ENCODE data around the gene TRIM29. TPM values are rescaled to one million over a fixed set of nuclear protein-coding genes. Genes with fewer than 3 reads are reported as not detected.

TRIM29 gene
- polyA plus RNA-seq, 1 donor: 1.8 TPM

- H3K27ac ChIP-seq (ENCODE audit: low read length): peak overlapping the region; percentile 78
- no peaks in the 10 kb centered on the region for H3K9me3 ChIP-seq (ENCODE audit: control insufficient read depth, low read depth, low read length)
- H3K4me3 ChIP-seq (ENCODE audit: low read length): no peak overlapping the region
- H3K27me3 ChIP-seq (ENCODE audit: control insufficient read depth, insufficient read depth, low read length): no peaks in the 10 kb centered on the region
- no peaks in the 10 kb centered on the region for H3K36me3 ChIP-seq (ENCODE audit: control insufficient read depth, insufficient read depth, low read length)
- peak; percentile 64 to 87 for DNase-seq
- no CpG with 5 or more reads among the region's 15 CpGs for WGBS (ENCODE audit: insufficient coverage, low lambda C conversion rate)
- H3K4me1 ChIP-seq (ENCODE audit: control insufficient read depth, insufficient read depth, low read length): peaks cover 47% of the 10 kb centered on the region
Measured at GRCh38 chr11:120096369-120097191, 41.3 kb downstream of the TRIM29 start.

GRCh38 chr11:120095516-120095915 is 42.4 kb downstream of the TRIM29 start:
- Histone ChIP-seq H3K27ac (ENCODE audit: low read length) (no peak overlapping the region), H3K36me3 (ENCODE audit: control insufficient read depth, insufficient read depth, low read length) (no peaks in the 10 kb centered on the region), H3K4me1 (ENCODE audit: control insufficient read depth, insufficient read depth, low read length) (peaks cover 51% of the 10 kb centered on the region), H3K27me3 (ENCODE audit: control insufficient read depth, insufficient read depth, low read length) (no peaks in the 10 kb centered on the region), H3K9me3 (ENCODE audit: control insufficient read depth, low read depth, low read length) (no peaks in the 10 kb centered on the region), H3K4me3 (ENCODE audit: low read length) (no peak overlapping the region)
- no CpG with 5 or more reads among the region's 3 CpGs for WGBS (ENCODE audit: insufficient coverage, low lambda C conversion rate)
- DNase-seq: no peak

- no peak overlapping the region for H3K4me3 ChIP-seq (ENCODE audit: low read length)
- no peak for DNase-seq
Measured at GRCh38 chr11:120091701-120092100, 46.2 kb downstream of the TRIM29 start.

GRCh38 chr11:120091121-120091520 is 46.8 kb downstream of the TRIM29 start:
- Histone ChIP-seq H3K27ac (ENCODE audit: low read length) (peak overlapping the region; percentile 33), H3K4me1 (ENCODE audit: control insufficient read depth, insufficient read depth, low read length) (peaks cover 21% of the 10 kb centered on the region), H3K9me3 (ENCODE audit: control insufficient read depth, low read depth, low read length) (no peaks in the 10 kb centered on the region), H3K27me3 (ENCODE audit: control insufficient read depth, insufficient read depth, low read length) (peaks cover 7% of the 10 kb centered on the region), H3K4me3 (ENCODE audit: low read length) (no peak overlapping the region), H3K36me3 (ENCODE audit: control insufficient read depth, insufficient read depth, low read length) (no peaks in the 10 kb centered on the region)
- peak in 1 of 2 donors; percentile 42 for DNase-seq
- no CpG with 5 or more reads among the region's 1 CpG for WGBS (ENCODE audit: insufficient coverage, low lambda C conversion rate)

More at GRCh38 chr11:120091701-120092100, 46.2 kb downstream of the TRIM29 start:
- no peaks in the 10 kb centered on the region for H3K9me3 ChIP-seq (ENCODE audit: control insufficient read depth, low read depth, low read length)
- peaks cover 4% of the 10 kb centered on the region for H3K27me3 ChIP-seq (ENCODE audit: control insufficient read depth, insufficient read depth, low read length)
- H3K4me1 ChIP-seq (ENCODE audit: control insufficient read depth, insufficient read depth, low read length): peaks cover 27% of the 10 kb centered on the region
- no peaks in the 10 kb centered on the region for H3K36me3 ChIP-seq (ENCODE audit: control insufficient read depth, insufficient read depth, low read length)
- WGBS (ENCODE audit: insufficient coverage, low lambda C conversion rate): no CpG with 5 or more reads among the region's 5 CpGs
- H3K27ac ChIP-seq (ENCODE audit: low read length): peak overlapping the region; percentile 33

GRCh38 chr11:120090411-120090810 is 47.5 kb downstream of the TRIM29 start:
- WGBS (ENCODE audit: insufficient coverage, low lambda C conversion rate): no CpG with 5 or more reads among the region's 3 CpGs

GRCh38 chr11:120089036-120090001 is 48.6 kb downstream of the TRIM29 start:
- Histone ChIP-seq H3K27me3 (ENCODE audit: control insufficient read depth, insufficient read depth, low read length) (peaks cover 9% of the 10 kb centered on the region), H3K4me1 (ENCODE audit: control insufficient read depth, insufficient read depth, low read length) (peaks cover 12% of the 10 kb centered on the region), H3K36me3 (ENCODE audit: control insufficient read depth, insufficient read depth, low read length) (no peaks in the 10 kb centered on the region), H3K4me3 (ENCODE audit: low read length) (no peak overlapping the region), H3K27ac (ENCODE audit: low read length) (no peak overlapping the region), H3K9me3 (ENCODE audit: control insufficient read depth, low read depth, low read length) (no peaks in the 10 kb centered on the region)
- DNase-seq: no peak
- WGBS (ENCODE audit: insufficient coverage, low lambda C conversion rate): no CpG with 5 or more reads among the region's 6 CpGs

More at GRCh38 chr11:120090411-120090810, 47.5 kb downstream of the TRIM29 start:
- no peak for DNase-seq
- Histone ChIP-seq H3K27me3 (ENCODE audit: control insufficient read depth, insufficient read depth, low read length) (peaks cover 9% of the 10 kb centered on the region), H3K4me3 (ENCODE audit: low read length) (no peak overlapping the region), H3K9me3 (ENCODE audit: control insufficient read depth, low read depth, low read length) (no peaks in the 10 kb centered on the region), H3K36me3 (ENCODE audit: control insufficient read depth, insufficient read depth, low read length) (no peaks in the 10 kb centered on the region), H3K27ac (ENCODE audit: low read length) (no peak overlapping the region), H3K4me1 (ENCODE audit: control insufficient read depth, insufficient read depth, low read length) (peaks cover 14% of the 10 kb centered on the region)

- H3K27ac ChIP-seq (ENCODE audit: low read length): no peak overlapping the region
- H3K4me3 ChIP-seq (ENCODE audit: low read length): no peak overlapping the region
- H3K4me1 ChIP-seq (ENCODE audit: control insufficient read depth, insufficient read depth, low read length): peaks cover 12% of the 10 kb centered on the region
- H3K36me3 ChIP-seq (ENCODE audit: control insufficient read depth, insufficient read depth, low read length): no peaks in the 10 kb centered on the region
- H3K27me3 ChIP-seq (ENCODE audit: control insufficient read depth, insufficient read depth, low read length): peaks cover 9% of the 10 kb centered on the region
- DNase-seq: no peak
- H3K9me3 ChIP-seq (ENCODE audit: control insufficient read depth, low read depth, low read length): peaks cover 2% of the 10 kb centered on the region
- no CpG with 5 or more reads among the region's 2 CpGs for WGBS (ENCODE audit: insufficient coverage, low lambda C conversion rate)
Measured at GRCh38 chr11:120088056-120088455, 49.9 kb downstream of the TRIM29 start.

GRCh38 chr11:120086651-120087050 is 51.3 kb downstream of the TRIM29 start:
- Histone ChIP-seq H3K36me3 (ENCODE audit: control insufficient read depth, insufficient read depth, low read length) (no peaks in the 10 kb centered on the region), H3K4me3 (ENCODE audit: low read length) (no peak overlapping the region), H3K9me3 (ENCODE audit: control insufficient read depth, low read depth, low read length) (peaks cover 7% of the 10 kb centered on the region), H3K4me1 (ENCODE audit: control insufficient read depth, insufficient read depth, low read length) (peaks cover 4% of the 10 kb centered on the region), H3K27ac (ENCODE audit: low read length) (no peak overlapping the region), H3K27me3 (ENCODE audit: control insufficient read depth, insufficient read depth, low read length) (peaks cover 9% of the 10 kb centered on the region)
- WGBS (ENCODE audit: insufficient coverage, low lambda C conversion rate): no CpG with 5 or more reads among the region's 9 CpGs
- DNase-seq: no peak

- Histone ChIP-seq H3K4me1 (ENCODE audit: control insufficient read depth, insufficient read depth, low read length) (no peaks in the 10 kb centered on the region), H3K9me3 (ENCODE audit: control insufficient read depth, low read depth, low read length) (peaks cover 7% of the 10 kb centered on the region), H3K27ac (ENCODE audit: low read length) (no peak overlapping the region), H3K36me3 (ENCODE audit: control insufficient read depth, insufficient read depth, low read length) (no peaks in the 10 kb centered on the region), H3K27me3 (ENCODE audit: control insufficient read depth, insufficient read depth, low read length) (peaks cover 14% of the 10 kb centered on the region), H3K4me3 (ENCODE audit: low read length) (no peak overlapping the region)
- 83% methylated on average over 1 of the region's 18 CpGs for WGBS (ENCODE audit: insufficient coverage, low lambda C conversion rate)
- peak in 1 of 2 donors; percentile 19 for DNase-seq
Measured at GRCh38 chr11:120079750-120080610, 57.9 kb downstream of the TRIM29 start.

All from large intestine (tissue), 3 donors.